Measurements from ENCODE around the gene ARHGEF28.

GRCh38 chr5:73825736-73826135 lies 199.7 kb downstream of the ARHGEF28 start:
- no peak for TF ChIP-seq POLR2AphosphoS5 (IDR thresholded peaks at IDR 0.05; ENCODE audit: low read length)
- no peak for TF ChIP-seq SMARCA5 (IDR thresholded peaks at IDR 0.05)
- TF ChIP-seq CBFB (IDR thresholded peaks at IDR 0.05; ENCODE audit: low read depth) = no peak
- no peak for TF ChIP-seq JUNB (IDR thresholded peaks at IDR 0.05)
- TF ChIP-seq USF1 (IDR thresholded peaks at IDR 0.05; ENCODE audit: borderline replicate concordance, extremely low read length, insufficient read depth, low read depth, low read length) = no peak
- TF ChIP-seq SMC3 (IDR thresholded peaks at IDR 0.05; ENCODE audit: borderline replicate concordance, low read length) = no peak
- no peak for TF ChIP-seq NRF1 (conservative IDR thresholded peaks at IDR 0.05; ENCODE audit: low read depth, low read length)
- no peak for TF ChIP-seq CTCF (IDR thresholded peaks at IDR 0.05 in 2 of 3, conservative IDR thresholded peaks at IDR 0.05 in 1 of 3; ENCODE audit: control insufficient read depth in 2 of 3, extremely low read depth in 1 of 3, insufficient read depth in 1 of 3, low read depth in 3 of 3, low read length in 3 of 3)
- no peak for TF ChIP-seq RCOR1 (conservative IDR thresholded peaks at IDR 0.05; ENCODE audit: low read depth, low read length)

All from GM12878 (cell line).